Fibroblast of peridontal ligament (primary cell): ENCODE results near the gene CLDN8.

Source experiments
- DNase-seq: peaks from one replicate; pipeline ENCODE4 v3.0.0-alpha.2; 2010; ENCODE audit errors: extremely low read depth

Gene CLDN8

DNA sequence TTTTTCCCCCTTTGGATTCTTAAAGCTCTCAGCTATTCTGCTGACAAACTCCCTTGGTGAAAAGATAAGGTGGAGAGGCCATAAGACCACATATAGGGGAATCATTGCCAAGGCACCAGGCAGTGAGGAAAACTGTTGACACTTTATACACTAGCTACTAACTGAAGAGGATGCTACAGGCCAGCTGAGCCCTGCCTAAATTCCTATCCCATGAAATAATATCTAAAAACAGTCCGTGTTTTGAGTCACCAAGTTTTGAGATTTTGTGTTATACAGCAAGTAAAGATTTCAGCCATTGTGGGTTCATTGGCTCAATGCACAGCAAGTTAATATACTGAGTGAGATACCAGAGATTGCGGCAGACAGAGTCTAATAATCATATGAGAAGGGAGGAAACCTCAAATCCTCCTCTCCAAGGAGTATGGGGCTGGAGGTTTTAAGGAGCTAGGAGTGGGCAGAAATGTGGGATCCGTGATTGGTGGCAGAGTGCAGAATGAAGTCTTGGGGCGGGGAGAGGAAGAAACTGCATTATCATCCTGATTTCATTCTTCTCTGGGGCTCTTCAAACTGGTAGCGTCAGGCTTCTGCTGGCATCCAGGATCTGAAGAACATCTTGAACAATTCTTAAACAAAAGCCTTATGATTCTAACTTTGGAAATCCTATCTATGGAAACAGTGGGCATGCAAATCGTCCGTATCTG is 9.2 kb downstream of the CLDN8 start:
- peak; percentile 2 for DNase-seq

DNA sequence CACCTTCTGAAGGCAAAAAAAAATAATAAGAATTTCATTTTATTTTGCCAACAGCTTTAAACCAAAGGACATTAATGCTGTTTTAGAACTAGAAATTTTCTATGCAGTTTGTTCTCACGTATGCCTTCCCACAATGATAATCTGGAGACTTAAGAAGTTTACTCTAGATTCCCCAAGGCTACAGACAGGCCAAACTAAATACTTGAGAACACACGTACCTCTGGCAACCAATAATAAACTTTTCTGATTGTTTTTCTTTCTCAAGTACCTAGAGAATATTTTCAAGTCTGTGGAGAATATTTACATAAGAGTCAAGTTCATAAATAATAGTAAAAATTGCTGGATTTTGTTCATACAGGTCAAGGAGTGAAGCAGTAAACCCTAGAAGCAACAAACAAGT is 15.9 kb downstream of the CLDN8 start:
- no peak for DNase-seq

DNA sequence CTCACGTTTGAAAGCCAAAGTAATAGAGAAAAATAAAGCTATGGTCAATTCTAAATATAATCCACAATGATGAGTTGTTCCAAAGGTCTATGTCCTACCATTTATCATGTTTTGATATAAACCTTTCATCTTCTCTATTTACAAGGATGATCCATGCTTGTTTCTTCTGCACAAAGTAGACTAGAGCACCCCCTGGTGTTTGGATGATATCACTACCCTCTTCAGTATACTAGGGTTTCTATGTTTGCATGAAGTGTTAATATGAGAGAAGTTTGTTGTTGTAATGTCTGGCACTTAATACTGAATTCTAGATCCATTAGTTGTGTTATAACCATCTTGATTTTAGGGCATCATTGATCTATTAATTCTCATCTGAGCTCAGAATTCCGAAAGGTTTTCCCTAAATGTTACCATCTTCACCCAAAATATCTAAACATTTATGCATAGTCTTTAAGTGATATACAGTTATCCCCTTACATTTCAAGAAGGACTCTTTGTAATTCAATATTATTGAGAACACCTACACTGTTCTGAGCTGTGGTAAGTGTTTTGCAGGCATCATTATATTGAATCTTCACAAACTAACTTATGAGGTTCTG is 21.1 kb downstream of the CLDN8 start:
- DNase-seq: peak; percentile 0

DNA sequence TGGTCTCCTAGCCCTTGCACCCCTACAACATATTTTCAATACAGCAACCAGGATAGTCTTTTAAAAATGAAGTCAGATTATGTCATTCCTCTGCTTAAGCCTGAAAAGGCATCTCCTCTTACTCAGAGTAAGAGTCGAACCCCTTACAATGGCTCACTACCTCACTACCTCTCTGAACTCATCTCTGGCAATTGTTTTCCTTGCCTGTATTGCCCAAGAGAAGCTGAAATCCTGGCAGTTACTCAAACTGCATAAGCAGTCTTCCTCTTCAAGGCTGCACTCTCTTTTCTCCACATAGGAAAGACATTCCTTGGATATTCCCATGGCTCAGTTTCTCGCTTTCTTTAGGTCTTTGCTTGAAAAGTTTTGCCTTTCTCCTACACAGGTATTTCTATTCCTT is 22.7 kb downstream of the CLDN8 start:
- no peak for DNase-seq

DNA sequence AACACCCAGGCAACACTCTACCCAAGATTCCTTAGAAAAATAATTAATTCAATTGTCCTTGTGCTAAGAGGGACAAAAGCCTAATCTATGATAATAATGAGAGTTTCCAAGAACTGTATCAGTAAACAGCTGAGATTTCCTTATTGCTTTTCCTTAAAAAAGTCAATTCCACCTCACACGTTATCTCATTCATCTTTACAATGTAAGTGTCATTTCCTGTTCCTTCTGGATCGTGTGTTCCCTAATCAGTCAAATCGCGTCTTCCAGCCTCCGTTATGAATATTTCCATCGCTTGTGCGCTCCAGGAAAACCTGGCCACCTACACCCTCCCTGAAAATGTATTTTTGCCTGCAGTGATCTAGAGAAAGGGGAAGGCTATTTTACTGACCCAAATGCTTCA is 25.3 kb downstream of the CLDN8 start:
- no peak for DNase-seq

DNA sequence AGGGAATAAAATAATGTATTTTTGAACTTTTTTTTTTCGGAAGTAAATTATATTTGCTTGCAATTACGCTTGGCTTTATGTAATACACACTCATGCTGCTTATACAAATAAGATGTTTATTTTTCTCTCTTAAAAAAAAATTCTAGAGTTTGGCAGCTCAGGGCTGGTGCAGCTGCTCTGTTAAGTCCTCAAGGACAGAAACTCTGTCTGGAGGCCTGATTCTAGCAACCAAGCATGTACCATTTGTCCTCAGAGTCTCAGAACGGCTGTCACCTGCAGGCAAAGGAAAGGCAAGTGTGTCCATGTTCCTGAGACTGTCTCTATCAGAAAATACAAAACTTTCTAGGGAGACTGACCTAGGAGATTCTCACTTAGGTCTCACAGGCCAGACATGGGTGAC is 26.1 kb downstream of the CLDN8 start:
- DNase-seq: no peak

DNA sequence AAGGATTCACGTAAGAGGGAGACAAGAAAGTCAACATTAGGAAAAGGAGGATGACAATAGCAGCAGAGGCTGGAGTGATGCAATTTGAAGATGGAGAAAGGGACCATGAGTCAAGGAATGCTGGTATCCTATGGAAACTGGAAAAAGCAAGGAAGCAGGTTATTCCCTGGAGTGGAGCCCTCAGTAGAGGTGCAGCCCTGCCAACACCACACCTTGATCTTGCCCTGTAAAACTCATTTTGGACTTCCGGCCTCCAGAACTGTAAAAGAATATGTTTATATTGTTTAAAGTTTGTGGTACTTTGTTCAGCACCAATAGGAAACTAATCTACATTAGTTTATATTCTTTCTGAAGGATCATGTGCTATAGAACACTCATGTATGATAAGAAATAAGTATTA is 29.7 kb downstream of the CLDN8 start:
- DNase-seq: no peak

DNA sequence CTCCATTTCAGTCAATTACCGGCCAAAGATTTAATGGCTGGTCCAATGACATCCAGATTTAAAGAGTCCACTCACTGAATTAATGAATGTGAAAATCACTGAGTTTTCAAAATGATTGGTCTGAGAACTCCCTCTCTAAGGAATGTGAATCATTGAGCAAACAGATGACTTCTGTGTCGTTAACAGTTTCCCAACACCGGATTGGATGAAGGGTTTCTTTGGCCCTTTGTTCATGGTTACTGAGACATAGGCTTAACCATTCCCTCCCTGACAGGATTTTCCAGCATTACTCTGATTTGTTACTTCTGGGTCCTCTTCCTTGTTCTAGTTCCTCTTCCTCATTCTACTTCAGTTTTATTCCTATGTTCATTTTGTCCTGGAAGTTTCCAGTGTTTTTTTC is 47.8 kb downstream of the CLDN8 start:
- DNase-seq: no peak

DNA sequence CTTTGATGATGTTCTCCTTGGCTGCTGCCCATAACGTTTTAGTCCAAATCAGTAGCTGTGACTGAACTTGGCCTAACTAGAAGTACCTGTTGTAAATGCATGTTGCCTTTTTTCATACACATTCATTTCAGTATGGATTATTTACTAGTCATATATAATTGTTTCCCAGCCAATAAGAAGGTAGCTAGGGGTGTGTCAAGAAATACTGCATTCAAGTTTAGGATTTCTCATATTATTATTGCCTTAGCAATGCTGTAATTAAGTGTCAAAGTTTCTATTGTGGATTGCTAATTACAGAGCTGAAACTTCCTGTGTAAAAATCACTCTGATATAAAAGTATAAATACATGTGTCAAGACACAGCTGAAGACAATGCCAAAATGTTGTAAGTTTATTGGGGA is 49.2 kb downstream of the CLDN8 start, which contains the start of gene CLDN17:
TSS of gene CLDN17 (minus strand) at position 101 of the 400 bp plus-strand sequence. CDS start 188 bp downstream, outside the sequence.
- DNase-seq: no peak

DNA sequence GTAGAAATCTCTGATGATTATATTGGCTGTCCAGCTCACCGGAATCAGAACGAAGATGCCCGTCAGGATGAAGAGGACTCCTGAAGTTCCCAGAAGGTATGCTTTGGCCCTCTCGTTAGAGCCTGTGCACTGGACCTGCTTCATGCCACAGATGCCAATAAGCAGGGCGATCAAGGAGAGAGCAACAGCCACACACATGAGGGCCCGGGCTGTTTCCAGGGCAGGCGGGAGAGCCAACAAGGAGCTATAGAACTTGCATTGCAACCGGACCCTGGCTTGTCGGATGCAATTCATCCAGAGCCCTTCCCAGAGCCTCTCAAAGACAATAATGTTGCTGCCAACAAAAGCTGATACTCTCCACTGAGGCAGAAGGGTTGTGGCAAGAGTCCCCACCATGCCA is 49.7 kb downstream of the CLDN8 start:
- DNase-seq: no peak

DNA sequence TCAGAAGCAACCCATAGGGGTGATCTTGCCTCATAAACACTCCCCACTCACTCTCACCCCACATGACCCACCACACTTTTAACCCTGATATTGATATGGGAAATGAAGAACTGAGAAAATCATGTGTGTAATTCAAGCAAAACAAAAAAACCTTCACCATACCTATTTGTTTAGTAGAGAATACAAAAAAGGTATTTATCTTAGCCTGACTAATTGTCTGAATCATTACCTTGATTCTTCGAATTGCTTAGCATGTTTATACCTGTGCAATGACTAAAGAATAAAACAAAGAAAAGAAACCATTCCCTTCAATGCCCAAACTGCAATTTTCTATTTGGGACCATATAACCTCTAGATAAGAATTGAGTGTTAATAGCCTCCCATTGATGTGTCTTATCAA is 51.1 kb downstream of the CLDN8 start:
- DNase-seq: no peak
